ENCODE data around the gene PGBD5.

DNA sequence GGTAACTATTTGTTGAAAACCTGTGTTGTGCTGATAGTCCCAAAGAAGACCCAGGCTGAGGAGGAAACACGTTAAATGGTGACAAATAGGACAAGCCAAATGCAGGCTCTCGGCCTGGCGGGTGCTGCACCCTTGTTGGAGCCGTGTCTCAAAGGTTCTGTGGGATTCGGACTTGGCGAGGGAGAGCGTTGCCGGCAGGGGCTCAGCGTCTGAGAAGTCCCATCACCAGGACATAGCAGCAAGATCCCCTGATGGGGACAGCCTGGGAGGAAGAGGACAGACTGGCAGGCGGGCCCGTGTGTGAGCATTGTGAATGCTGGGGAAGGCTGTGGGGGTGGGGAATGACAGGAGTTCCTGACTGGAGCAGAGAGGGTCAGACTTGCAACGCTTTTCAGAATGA lies 142.5 kb downstream of the PGBD5 start:
- TF ChIP-seq EZH2phosphoT487 (IDR thresholded peaks at IDR 0.05; ENCODE audit: low read depth) = no peak
- TF ChIP-seq, protein P1, sequence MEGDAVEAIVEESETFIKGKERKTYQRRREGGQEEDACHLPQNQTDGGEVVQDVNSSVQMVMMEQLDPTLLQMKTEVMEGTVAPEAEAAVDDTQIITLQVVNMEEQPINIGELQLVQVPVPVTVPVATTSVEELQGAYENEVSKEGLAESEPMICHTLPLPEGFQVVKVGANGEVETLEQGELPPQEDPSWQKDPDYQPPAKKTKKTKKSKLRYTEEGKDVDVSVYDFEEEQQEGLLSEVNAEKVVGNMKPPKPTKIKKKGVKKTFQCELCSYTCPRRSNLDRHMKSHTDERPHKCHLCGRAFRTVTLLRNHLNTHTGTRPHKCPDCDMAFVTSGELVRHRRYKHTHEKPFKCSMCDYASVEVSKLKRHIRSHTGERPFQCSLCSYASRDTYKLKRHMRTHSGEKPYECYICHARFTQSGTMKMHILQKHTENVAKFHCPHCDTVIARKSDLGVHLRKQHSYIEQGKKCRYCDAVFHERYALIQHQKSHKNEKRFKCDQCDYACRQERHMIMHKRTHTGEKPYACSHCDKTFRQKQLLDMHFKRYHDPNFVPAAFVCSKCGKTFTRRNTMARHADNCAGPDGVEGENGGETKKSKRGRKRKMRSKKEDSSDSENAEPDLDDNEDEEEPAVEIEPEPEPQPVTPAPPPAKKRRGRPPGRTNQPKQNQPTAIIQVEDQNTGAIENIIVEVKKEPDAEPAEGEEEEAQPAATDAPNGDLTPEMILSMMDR (IDR thresholded peaks at IDR 0.05; ENCODE audit: low read depth, low read length) = no peak
